Measurements from ENCODE around the gene BEX5.
"Not testable (repeated sequence)": the region's sequence is repeated elsewhere in the genome, so short reads cannot be mapped to it uniquely, and the experiment has no call there.

Gene BEX5

GRCh38 chrX:102155806-102156179, at the start of gene BEX5:
BEX5 (minus strand) TSS chrX:102155977; CDS start chrX:102154265, 1,712 bp downstream.
- peak; percentile 70 to 71 for DNase-seq

- DNase-seq: no peak
Observed at GRCh38 chrX:102185967-102186720, 30.4 kb upstream of the BEX5 start.

GRCh38 chrX:102154900-102155805, 624 bp downstream of the BEX5 start:
- DNase-seq: peak; percentile 3 to 27

- peak in 1 of 2 donors; percentile 7 for DNase-seq
Observed at GRCh38 chrX:102154218-102154860, 1.4 kb downstream of the BEX5 start.

- not testable (repeated sequence) for DNase-seq
Observed at GRCh38 chrX:102142274-102142673, 13.5 kb downstream of the BEX5 start, which contains the start of gene TCEAL6. TCEAL6 (minus strand) TSS chrX:102142481.

GRCh38 chrX:102141631-102142030, 14.1 kb downstream of the BEX5 start:
- not testable (repeated sequence) for DNase-seq

- DNase-seq: not testable (repeated sequence)
Observed at GRCh38 chrX:102140876-102141275, 14.9 kb downstream of the BEX5 start.

GRCh38 chrX:102138064-102138463, 17.7 kb downstream of the BEX5 start:
- no peak for DNase-seq

- peak in 1 of 2 donors; percentile 2 for DNase-seq
Observed at GRCh38 chrX:102129473-102129872, 26.3 kb downstream of the BEX5 start.

- DNase-seq: no peak
Observed at GRCh38 chrX:102126863-102127262, 28.9 kb downstream of the BEX5 start.

GRCh38 chrX:102126080-102126818, 29.5 kb downstream of the BEX5 start:
- not testable (repeated sequence) for DNase-seq

GRCh38 chrX:102125436-102125835, 30.3 kb downstream of the BEX5 start, which contains the start of gene TCEAL2:
TCEAL2 (plus strand) TSS chrX:102125679; CDS start chrX:102126831, 1,152 bp downstream.
- not testable (repeated sequence) for DNase-seq

- not testable (repeated sequence) for DNase-seq
Observed at GRCh38 chrX:102125014-102125413, 30.8 kb downstream of the BEX5 start.

- DNase-seq: no peak
Observed at GRCh38 chrX:102115748-102116147, 40.0 kb downstream of the BEX5 start.

GRCh38 chrX:102113367-102113766, 42.4 kb downstream of the BEX5 start:
- no peak for DNase-seq
